NCI-H146 treated with DMSO at 0.1 percent for 48 hours (cell line): ENCODE data around the gene SULT1A1.

Experiments
- DNase-seq: peaks from one replicate; lab custom pipeline; 2025; ENCODE audit not compliant: unreplicated experiment; lab: John Stamatoyannopoulos, UW

SULT1A1 gene

DNA sequence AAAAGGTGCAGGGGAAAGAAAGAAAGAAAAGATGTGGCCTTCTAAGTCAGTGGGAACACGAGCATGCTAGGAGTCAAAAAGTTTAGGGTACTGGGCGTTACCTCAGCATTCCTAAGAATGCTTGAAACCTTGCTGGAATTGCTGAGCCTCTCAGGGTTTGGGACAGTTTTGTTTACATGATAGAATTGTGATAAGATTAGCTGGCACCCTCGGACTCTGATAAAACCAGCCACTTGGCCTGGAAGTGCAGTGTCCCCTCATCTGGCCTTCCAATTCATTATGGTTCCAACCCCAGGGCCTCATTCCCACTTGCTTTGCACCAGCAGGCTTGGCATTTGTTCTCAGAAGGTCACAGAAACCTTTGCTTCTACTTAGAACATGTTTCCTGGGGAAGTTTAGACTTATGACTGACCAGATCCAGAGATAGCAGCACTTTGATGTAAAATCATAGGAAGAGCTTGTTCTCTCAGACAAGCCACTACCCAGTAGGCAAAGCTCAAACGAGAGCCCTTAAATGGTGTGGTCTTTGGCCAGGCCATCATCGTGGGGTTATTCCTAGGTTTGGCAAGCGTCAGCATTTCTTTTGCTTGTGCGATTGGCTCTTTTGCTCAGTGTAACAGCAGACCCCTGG lies 48.2 kb downstream of the SULT1A1 start:
- DNase-seq = no peak

DNA sequence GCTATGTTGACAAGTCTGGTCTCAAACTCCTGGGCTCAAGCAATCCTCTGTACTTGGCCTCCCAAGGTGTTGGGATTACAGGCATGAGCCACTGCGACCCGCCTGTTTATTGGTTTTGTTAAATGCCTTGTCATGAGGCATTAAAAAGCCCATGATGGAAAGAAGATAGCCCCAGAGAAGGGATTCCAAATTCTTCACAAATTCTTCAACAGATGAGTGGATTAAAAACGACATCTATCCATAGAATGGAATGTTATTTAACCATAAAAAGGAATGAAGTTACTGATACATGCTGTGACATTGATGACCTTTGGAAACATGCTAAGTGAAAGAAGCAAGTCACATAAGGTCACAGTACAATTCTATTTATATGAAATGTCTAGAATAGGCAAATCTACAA lies 51.4 kb downstream of the SULT1A1 start:
- DNase-seq = no peak

- DNase-seq = no peak
Measured at GRCh38 chr16:28556914-28557320, 52.9 kb downstream of the SULT1A1 start.

DNA sequence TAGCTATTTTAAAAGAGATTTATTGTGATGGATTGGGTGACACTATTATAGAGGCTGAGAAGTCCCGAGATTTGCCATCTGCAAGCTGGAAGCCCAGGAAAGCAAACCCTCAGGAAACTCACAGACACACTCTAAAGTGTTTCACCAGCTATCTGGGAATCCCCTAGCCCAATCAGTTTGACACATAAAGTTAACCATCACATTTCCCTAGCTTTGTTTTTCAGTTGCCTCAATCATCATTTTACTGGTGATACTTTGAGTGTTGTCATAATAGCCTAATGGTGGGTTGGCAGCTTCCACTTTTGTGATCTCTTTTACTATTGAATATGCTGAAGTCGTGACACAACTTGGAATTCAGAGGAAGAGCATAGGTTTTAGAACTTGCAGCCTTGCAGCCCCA lies 54.3 kb downstream of the SULT1A1 start:
- DNase-seq = no peak
